ENCODE results near the gene GTF2F2. TPM values are rescaled to one million over a fixed set of nuclear protein-coding genes. Genes with fewer than 3 reads are reported as not detected.
A peak's percentile ranks its signal among the peaks of the same experiment; 100 is the strongest.

The GTF2F2 gene
- polyA plus RNA-seq, 2 of the 4 experiments (the other 2 are of a cell fraction): 21.0 to 30.0 TPM

DNA sequence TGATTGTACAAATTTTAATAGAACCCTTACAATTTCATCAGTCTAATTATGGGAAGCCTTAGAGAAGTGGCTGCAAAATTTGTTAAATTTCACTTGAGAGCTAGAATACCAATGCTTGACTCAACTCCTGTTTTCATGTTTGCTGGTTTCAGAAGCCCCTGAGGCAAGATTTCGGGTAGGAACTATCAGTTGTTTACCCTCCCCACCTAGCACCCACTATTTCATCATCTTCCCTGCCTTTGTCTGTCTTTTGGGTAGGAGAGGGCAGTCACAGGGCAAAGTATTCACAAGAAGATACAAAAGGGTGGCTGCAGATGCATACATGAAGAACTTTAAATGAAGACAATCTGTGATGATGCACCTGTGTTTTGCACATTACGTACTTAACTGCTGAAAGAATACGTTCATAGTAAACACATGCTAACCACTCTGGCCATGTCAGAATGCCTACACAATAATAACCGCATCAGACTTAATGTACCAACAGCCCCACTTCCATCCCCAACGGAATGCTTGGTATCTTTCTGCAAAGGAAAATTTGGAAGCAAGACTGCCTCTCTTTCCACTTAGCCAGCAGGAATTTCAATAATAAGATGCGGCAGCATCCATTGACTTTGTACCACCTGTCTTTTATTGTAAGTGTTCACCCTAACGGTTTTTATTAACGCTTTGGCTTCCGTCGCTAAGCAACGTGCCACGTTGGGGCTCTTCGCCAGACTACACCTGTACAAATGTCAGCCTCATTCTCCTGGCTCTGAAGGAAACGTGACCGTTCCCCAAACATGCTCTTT, 190.2 kb downstream of the GTF2F2 start:
- 23% methylated on average over 15 of the region's 15 CpGs for WGBS (ENCODE audit: missing lambda C conversion rate)
- DNase-seq (ENCODE audit: low read depth in 1 of 2, low spot score in 1 of 2) (no peak), FAIRE-seq (no peak), ATAC-seq (peak; percentile 37 to 39; a peak in 5 of 6 replicates)
- Histone ChIP-seq H3K9me3 (no peaks in the 10 kb centered on the region), H3K27ac (no peak overlapping the region), H3K4me3 (peak overlapping the region; percentile 32), H3K4me1 (peaks cover 3% of the 10 kb centered on the region; the same call in 1 of the 3 replicates), H3K4me2 (peak overlapping the region; percentile 75)
- TF ChIP-seq RCOR1 (IDR thresholded peaks at IDR 0.05; ENCODE audit: low read depth, low read length): no peak
- no peak for TF ChIP-seq RARB (CRISPR knock-in tag; IDR thresholded peaks at IDR 0.05)
- no peak for TF ChIP-seq NFE2L2 (conservative IDR thresholded peaks at IDR 0.05; ENCODE audit: low read length)
- TF ChIP-seq RNF2 (IDR thresholded peaks at IDR 0.05; ENCODE audit: borderline replicate concordance, low read depth): no peak
- CTCF ChIA-PET: interaction anchor here (0.6 to 6.7 kb wide), 15 partner anchors 12 to 339 kb away, joined by 3 to 61 read pairs (median 6); no protein-coding TSS in a partner anchor
- POLR2A ChIA-PET: no interaction called here

DNA sequence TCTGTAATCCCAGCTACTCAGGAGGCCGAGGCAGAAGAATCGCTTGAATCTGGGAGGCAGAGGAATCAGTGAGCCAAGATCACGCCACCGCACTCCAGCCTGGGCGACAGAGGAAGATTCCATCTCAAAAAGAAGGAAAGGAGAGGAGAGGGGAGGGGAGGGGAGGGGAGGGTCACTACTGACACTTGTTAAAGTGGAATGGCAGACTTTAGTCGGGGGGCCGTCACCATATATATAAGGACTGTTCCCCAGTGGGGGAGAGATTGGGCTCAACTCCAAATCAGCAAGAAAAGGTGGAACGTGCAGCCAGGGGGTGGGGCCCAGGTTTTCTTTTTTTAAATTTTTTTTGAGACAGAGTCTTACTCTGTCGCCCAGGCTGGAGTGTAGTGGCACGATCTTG, 194.5 kb downstream of the GTF2F2 start:
- ATAC-seq (no peak), FAIRE-seq (no peak), DNase-seq (ENCODE audit: low read depth in 1 of 2, low spot score in 1 of 2) (no peak)
- TF ChIP-seq KDM5A (IDR thresholded peaks at IDR 0.05) (no peak), NFE2L2 (conservative IDR thresholded peaks at IDR 0.05; ENCODE audit: low read length) (no peak), FOXS1 (CRISPR knock-in tag; IDR thresholded peaks at IDR 0.05) (no peak), GATA3 (IDR thresholded peaks at IDR 0.05; ENCODE audit: borderline replicate concordance) (no peak), EP300 (IDR thresholded peaks at IDR 0.05) (no peak)
- TF ChIP-seq, protein P1, sequence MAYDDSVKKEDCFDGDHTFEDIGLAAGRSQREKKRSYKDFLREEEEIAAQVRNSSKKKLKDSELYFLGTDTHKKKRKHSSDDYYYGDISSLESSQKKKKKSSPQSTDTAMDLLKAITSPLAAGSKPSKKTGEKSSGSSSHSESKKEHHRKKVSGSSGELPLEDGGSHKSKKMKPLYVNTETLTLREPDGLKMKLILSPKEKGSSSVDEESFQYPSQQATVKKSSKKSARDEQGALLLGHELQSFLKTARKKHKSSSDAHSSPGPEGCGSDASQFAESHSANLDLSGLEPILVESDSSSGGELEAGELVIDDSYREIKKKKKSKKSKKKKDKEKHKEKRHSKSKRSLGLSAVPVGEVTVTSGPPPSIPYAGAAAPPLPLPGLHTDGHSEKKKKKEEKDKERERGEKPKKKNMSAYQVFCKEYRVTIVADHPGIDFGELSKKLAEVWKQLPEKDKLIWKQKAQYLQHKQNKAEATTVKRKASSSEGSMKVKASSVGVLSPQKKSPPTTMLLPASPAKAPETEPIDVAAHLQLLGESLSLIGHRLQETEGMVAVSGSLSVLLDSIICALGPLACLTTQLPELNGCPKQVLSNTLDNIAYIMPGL (CRISPR knock-in tag; IDR thresholded peaks at IDR 0.05; ENCODE audit: borderline replicate concordance): no peak
- TF ChIP-seq, protein P2, sequence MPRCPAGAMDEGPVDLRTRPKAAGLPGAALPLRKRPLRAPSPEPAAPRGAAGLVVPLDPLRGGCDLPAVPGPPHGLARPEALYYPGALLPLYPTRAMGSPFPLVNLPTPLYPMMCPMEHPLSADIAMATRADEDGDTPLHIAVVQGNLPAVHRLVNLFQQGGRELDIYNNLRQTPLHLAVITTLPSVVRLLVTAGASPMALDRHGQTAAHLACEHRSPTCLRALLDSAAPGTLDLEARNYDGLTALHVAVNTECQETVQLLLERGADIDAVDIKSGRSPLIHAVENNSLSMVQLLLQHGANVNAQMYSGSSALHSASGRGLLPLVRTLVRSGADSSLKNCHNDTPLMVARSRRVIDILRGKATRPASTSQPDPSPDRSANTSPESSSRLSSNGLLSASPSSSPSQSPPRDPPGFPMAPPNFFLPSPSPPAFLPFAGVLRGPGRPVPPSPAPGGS (IDR thresholded peaks at IDR 0.05): no peak
- H3K4me3 ChIP-seq: no peak overlapping the region
- H3K4me2 ChIP-seq: no peak overlapping the region
- H3K9me3 ChIP-seq: no peaks in the 10 kb centered on the region
- H3K4me1 ChIP-seq: peaks cover 19% of the 10 kb centered on the region
- POLR2A ChIA-PET: no interaction called here
- no peak overlapping the region for H3K27ac ChIP-seq
- WGBS (ENCODE audit: missing lambda C conversion rate): 89% methylated on average over 9 of the region's 10 CpGs
- CTCF ChIA-PET: interaction anchor here (1.1 to 2.2 kb wide), 2 partner anchors 267 to 268 kb away, joined by 3 to 7 read pairs; no protein-coding TSS in a partner anchor

GRCh38 chr13:45315520-45316167, 195.3 kb downstream of the GTF2F2 start:
- ChIA-PET POLR2A (no interaction called here), CTCF (interaction anchor here (1.1 to 2.2 kb wide), 2 partner anchors 268 to 269 kb away, joined by 3 to 7 read pairs; no protein-coding TSS in a partner anchor)
- FAIRE-seq: no peak
- H3K9me3 ChIP-seq: no peaks in the 10 kb centered on the region
- no peak overlapping the region for H3K4me3 ChIP-seq
- peak overlapping the region; percentile 78 for H3K4me2 ChIP-seq
- no peak for DNase-seq (ENCODE audit: low read depth in 1 of 2, low spot score in 1 of 2)
- TF ChIP-seq KDM1A (IDR thresholded peaks at IDR 0.05; ENCODE audit: low read depth) (no peak), EHF (CRISPR knock-in tag; IDR thresholded peaks at IDR 0.05) (no peak), TFCP2L1 (CRISPR knock-in tag; IDR thresholded peaks at IDR 0.05) (no peak), HOXA7 (CRISPR knock-in tag; IDR thresholded peaks at IDR 0.05) (no peak), RCOR1 (IDR thresholded peaks at IDR 0.05; ENCODE audit: low read depth, low read length) (no peak), HEYL (CRISPR knock-in tag; IDR thresholded peaks at IDR 0.05) (no peak), HES2 (IDR thresholded peaks at IDR 0.05) (no peak)
- TF ChIP-seq, protein P1 (CRISPR knock-in tag; IDR thresholded peaks at IDR 0.05; ENCODE audit: borderline replicate concordance): no peak
- TF ChIP-seq, protein P2 (IDR thresholded peaks at IDR 0.05): no peak
- H3K27ac ChIP-seq: peak overlapping the region; percentile 82 to 91
- no peak for ATAC-seq
- 79% methylated on average over 11 of the region's 11 CpGs for WGBS (ENCODE audit: missing lambda C conversion rate)
- H3K4me1 ChIP-seq: peaks cover 19% of the 10 kb centered on the region

All from A549 (cell line).